ELR (cell line): ENCODE measurements around the gene ST6GALNAC6.
"Not testable (repeated sequence)": the region's sequence is repeated elsewhere in the genome, so short reads cannot be mapped to it uniquely, and the experiment has no call there.

ENCODE experiments used
- DNase-seq: peaks from one replicate; pipeline ENCODE4 v3.0.0-alpha.2; 2015; ENCODE audit warnings: low read depth

ST6GALNAC6 gene

GRCh38 chr9:127873223-127873691 lies 26.1 kb downstream of the ST6GALNAC6 start:
- no peak for DNase-seq

- no peak for DNase-seq
Observed at GRCh38 chr9:127872369-127873222, 26.8 kb downstream of the ST6GALNAC6 start.

- no peak for DNase-seq
Observed at GRCh38 chr9:127871531-127871930, 27.9 kb downstream of the ST6GALNAC6 start.

GRCh38 chr9:127870887-127871286 lies 28.5 kb downstream of the ST6GALNAC6 start:
- DNase-seq: no peak

- DNase-seq: not testable (repeated sequence)
Observed at GRCh38 chr9:127870153-127870491, 29.3 kb downstream of the ST6GALNAC6 start.

GRCh38 chr9:127869310-127870152 lies 29.9 kb downstream of the ST6GALNAC6 start:
- peak; percentile 89 for DNase-seq

- DNase-seq: no peak
Observed at GRCh38 chr9:127868278-127868902, 31.0 kb downstream of the ST6GALNAC6 start.

- no peak for DNase-seq
Observed at GRCh38 chr9:127867356-127868277, 31.8 kb downstream of the ST6GALNAC6 start.

- DNase-seq: no peak
Observed at GRCh38 chr9:127866535-127866934, 32.9 kb downstream of the ST6GALNAC6 start.

- DNase-seq: no peak
Observed at GRCh38 chr9:127865645-127866464, 33.5 kb downstream of the ST6GALNAC6 start.

GRCh38 chr9:127863191-127863621 lies 36.2 kb downstream of the ST6GALNAC6 start:
- DNase-seq: no peak

- DNase-seq: no peak
Observed at GRCh38 chr9:127862075-127863011, 37.1 kb downstream of the ST6GALNAC6 start.

- DNase-seq: no peak
Observed at GRCh38 chr9:127860779-127861178, 38.6 kb downstream of the ST6GALNAC6 start.

GRCh38 chr9:127860260-127860659 lies 39.1 kb downstream of the ST6GALNAC6 start:
- DNase-seq: no peak

GRCh38 chr9:127858041-127858512 lies 41.3 kb downstream of the ST6GALNAC6 start:
- DNase-seq: no peak

- no peak for DNase-seq
Observed at GRCh38 chr9:127857278-127857677, 42.1 kb downstream of the ST6GALNAC6 start.

- no peak for DNase-seq
Observed at GRCh38 chr9:127856729-127857116, 42.7 kb downstream of the ST6GALNAC6 start.

GRCh38 chr9:127856094-127856728 lies 43.2 kb downstream of the ST6GALNAC6 start:
- no peak for DNase-seq

- DNase-seq: no peak
Observed at GRCh38 chr9:127855522-127855921, 43.9 kb downstream of the ST6GALNAC6 start.
